Liver (tissue), 9 donors: ENCODE data around the gene DNPEP. TPM values are rescaled to one million over a fixed set of nuclear protein-coding genes. Genes with fewer than 3 reads are reported as not detected.

ENCODE experiments used
- DNase-seq: peaks from one replicate; pipeline ENCODE4 v3.0.0-alpha.2; 2017; ENCODE audit warnings: low spot score
- H3K27ac ChIP-seq, 2 donors: one replicate each; pipeline ENCODE4 v1.7.0; 2013; ENCODE audit warnings: inconsistent platforms in 2 of 2, low read length in 2 of 2, control low read depth in 1 of 2, low read depth in 1 of 2, mild to moderate bottlenecking in 1 of 2
- H3K27me3 ChIP-seq, 4 donors: one replicate each; pipeline versions ENCODE4 v1.6.1 to v1.7.0; 2013; ENCODE audit warnings: low read length in 3 of 4, inconsistent platforms in 1 of 4, mild to moderate bottlenecking in 1 of 4, moderate library complexity in 1 of 4; ENCODE audit not compliant: control insufficient read depth in 4 of 4, insufficient read depth in 4 of 4
- H3K36me3 ChIP-seq, 4 donors: one replicate each; pipeline versions ENCODE4 v1.6.1 to v1.7.0; 2013; ENCODE audit warnings: low read length in 3 of 4, mild to moderate bottlenecking in 3 of 4, low read depth in 1 of 4, moderate library complexity in 1 of 4; ENCODE audit not compliant: control insufficient read depth in 4 of 4, insufficient read depth in 3 of 4
- H3K4me1 ChIP-seq, 4 donors: one replicate each; pipeline versions ENCODE4 v1.6.1 to v1.7.0; 2013; ENCODE audit warnings: low read length in 3 of 4, mild to moderate bottlenecking in 3 of 4, moderate library complexity in 1 of 4; ENCODE audit not compliant: control insufficient read depth in 4 of 4, insufficient read depth in 4 of 4
- H3K4me3 ChIP-seq, 3 donors: one replicate each; pipeline versions ENCODE4 v1.6.1 to v1.7.0; 2013; ENCODE audit warnings: low read length in 3 of 3, control low read depth in 1 of 3, low read depth in 1 of 3, mild to moderate bottlenecking in 1 of 3
- H3K9ac ChIP-seq, 2 donors: one replicate each; pipeline ENCODE4 v1.7.0; 2013; ENCODE audit warnings: low read length in 2 of 2, mild to moderate bottlenecking in 2 of 2, moderate library complexity in 2 of 2, control low read depth in 1 of 2, low read depth in 1 of 2
- H3K9me3 ChIP-seq, 4 donors: one replicate each; pipeline versions ENCODE4 v1.6.1 to v1.7.0; 2013; ENCODE audit warnings: low read length in 3 of 4; ENCODE audit not compliant: control insufficient read depth in 4 of 4
- CTCF ChIP-seq: fragments of 150-350 bp; IDR thresholded peaks from 2 replicates; pipeline ENCODE4 v1.5.1; 2017; ENCODE audit warnings: improper control_type of control experiment, low read depth, low read length; ENCODE audit not compliant: missing input control
- EGR1 ChIP-seq, 2 donors: IDR thresholded peaks; 2 replicates each; pipeline ENCODE4 v1.6.1; 2016 to 2018; ENCODE audit warnings: antibody characterized with exemption in 2 of 2, low read depth in 2 of 2
- FOXA1 ChIP-seq: IDR thresholded peaks from 2 replicates; pipeline ENCODE4 v1.6.1; 2016; ENCODE audit warnings: antibody characterized with exemption
- FOXA2 ChIP-seq: IDR thresholded peaks from 2 replicates; pipeline ENCODE4 v1.6.1; 2016; ENCODE audit warnings: antibody characterized with exemption
- GABPA ChIP-seq, 2 donors: IDR thresholded peaks in 1 of 2; conservative IDR thresholded peaks in 1 of 2; 2 replicates each; pipeline ENCODE4 v1.6.1; 2016; ENCODE audit warnings: antibody characterized with exemption in 2 of 2, mild to moderate bottlenecking in 1 of 2, moderate library complexity in 1 of 2
- HNF4A ChIP-seq, 2 donors: conservative IDR thresholded peaks; 2 replicates each; pipeline ENCODE4 v1.6.1; 2016; ENCODE audit warnings: antibody characterized with exemption in 2 of 2, mild to moderate bottlenecking in 2 of 2
- HNF4G ChIP-seq: IDR thresholded peaks from 2 replicates; pipeline ENCODE4 v1.6.1; 2016; ENCODE audit warnings: antibody characterized with exemption
- JUND ChIP-seq, 2 donors: IDR thresholded peaks; 2 replicates each; pipeline ENCODE4 v1.6.1; 2016; ENCODE audit warnings: antibody characterized with exemption in 2 of 2
- REST ChIP-seq: IDR thresholded peaks from 2 replicates; pipeline ENCODE4 v1.6.1; 2016; ENCODE audit warnings: antibody characterized with exemption, mild to moderate bottlenecking
- RXRA ChIP-seq, 2 donors: IDR thresholded peaks; 2 replicates each; pipeline ENCODE4 v1.6.1; 2017 to 2018; ENCODE audit warnings: antibody characterized with exemption in 2 of 2, mild to moderate bottlenecking in 1 of 2
- SP1 ChIP-seq: IDR thresholded peaks from 2 replicates; pipeline ENCODE4 v1.6.1; 2018; ENCODE audit warnings: antibody characterized with exemption, mild to moderate bottlenecking
- TAF1 ChIP-seq: conservative IDR thresholded peaks from 2 replicates; pipeline ENCODE4 v1.6.1; 2016; ENCODE audit warnings: antibody characterized with exemption, mild to moderate bottlenecking
- YY1 ChIP-seq: IDR thresholded peaks from 2 replicates; pipeline ENCODE4 v1.6.1; 2016; ENCODE audit warnings: antibody characterized with exemption, mild to moderate bottlenecking
- ZBTB33 ChIP-seq: IDR thresholded peaks from 2 replicates; pipeline ENCODE4 v1.6.1; 2016; ENCODE audit warnings: antibody characterized with exemption
- WGBS: extraction: QIAGEN DNeasy Blood & Tissue Kit; methylation state at CpG from one replicate; pipeline ENCODE4 v1.1.7; 2013; 5-methylcytosine and 5-hydroxymethylcytosine counted together
- polyA plus RNA-seq, 2 donors: library from polyadenylated mRNA; stranded (reverse) in 1 of 2; unstranded in 1 of 2; fragments of 200-250 nt in 1 of 2; fragments of >200 nt in 1 of 2; fragmentation: Nextera tagmentation in 1 of 2; extraction: Ambion mirVana in 1 of 2; gene quantifications; one replicate each; pipeline versions ENCODE4 v1.2.1 to v1.2.3, GENCODE V29; 2013 to 2015
- total RNA-seq, 2 donors: library from RNA; depleted of rRNA; stranded (reverse); fragments of >200 nt; gene quantifications; one replicate each; pipeline ENCODE4 v1.2.3, GENCODE V29; 2014
- donor health status: healthy.
- donor health status: healthy.
- donor health status: healthy.
- donor health status: healthy.
- donor health status: healthy.

The DNPEP gene
- total and polyA plus RNA-seq, 4 donors = 25.8 to 58.4 (median 45.8) TPM

GRCh38 chr2:219400562-219400961, 12.8 kb upstream of the DNPEP start (continued):
- TF ChIP-seq YY1 (no peak), FOXA1 (no peak), JUND (IDR thresholded peaks at IDR 0.05) (no peak)

GRCh38 chr2:219399716-219400478, 12.2 kb upstream of the DNPEP start:
- Histone ChIP-seq H3K27me3 (no peaks in the 10 kb centered on the region), H3K9me3 (no peaks in the 10 kb centered on the region), H3K36me3 (no peaks in the 10 kb centered on the region), H3K27ac (no peak overlapping the region), H3K9ac (no peak overlapping the region), H3K4me1 (peaks cover 0 to 12% (median 10%) of the 10 kb centered on the region in 4 donors), H3K4me3 (no peak overlapping the region)
- WGBS = 79% methylated on average over 14 of the region's 14 CpGs
- TF ChIP-seq FOXA2 (no peak), CTCF (no peak)
- no peak for DNase-seq

- peaks cover 0 to 12% (median 10%) of the 10 kb centered on the region in 4 donors for H3K4me1 ChIP-seq
- no peaks in the 10 kb centered on the region for H3K36me3 ChIP-seq
- H3K9me3 ChIP-seq = no peaks in the 10 kb centered on the region
- peak overlapping the region; percentile 47 to 74 for H3K9ac ChIP-seq
- no peak overlapping the region for H3K4me3 ChIP-seq
- no peak for DNase-seq
- no peak for TF ChIP-seq EGR1 (IDR thresholded peaks at IDR 0.05; ENCODE audit: low read depth in 2 of 2)
- TF ChIP-seq FOXA2 = peak; percentile 91
- TF ChIP-seq TAF1 = no peak
- peak; percentile 57 for TF ChIP-seq YY1
- TF ChIP-seq GABPA (IDR thresholded peaks at IDR 0.05 in 1 of 2, conservative IDR thresholded peaks at IDR 0.05 in 1 of 2) = no peak
- TF ChIP-seq HNF4A (conservative IDR thresholded peaks at IDR 0.05) = peak; percentile 12 to 32
- TF ChIP-seq RXRA (IDR thresholded peaks at IDR 0.05) = peak in 1 of 2 donors; percentile 48
- TF ChIP-seq HNF4G = no peak
- TF ChIP-seq ZBTB33 = no peak
- peak; percentile 87 for TF ChIP-seq FOXA1
- TF ChIP-seq SP1 = peak; percentile 50
- peak in 1 of 2 donors; percentile 10 for TF ChIP-seq JUND (IDR thresholded peaks at IDR 0.05)
- peak; percentile 16 for TF ChIP-seq REST
- WGBS = 17% methylated on average over 5 of the region's 5 CpGs
- no peaks in the 10 kb centered on the region for H3K27me3 ChIP-seq
- peak overlapping the region; percentile 55 to 57 for H3K27ac ChIP-seq
Measured at GRCh38 chr2:219398721-219399363, 11.1 kb upstream of the DNPEP start.
